Caco-2 (cell line): Measurements from ENCODE around the gene OLFML1. TPM values are rescaled to one million over a fixed set of nuclear protein-coding genes. Genes with fewer than 3 reads are reported as not detected.
A peak's percentile ranks its signal among the peaks of the same experiment; 100 is the strongest.

Experiments
- BruUV-seq: library from RNA; stranded (reverse); fragments of 400-500 nt; replicated peaks from 2 replicates; lab custom pipeline; 2021; lab: Mats Ljungman, UMichigan
- CTCF ChIA-PET: fragments of 300-600 bp; sonication (Branson Sonifier 250); formaldehyde crosslinking; loops from one replicate; lab custom pipeline; 2022; ENCODE audit warnings: antibody characterized with exemption; lab: Charles Lee
- POLR2A ChIA-PET: fragments of 300-600 bp; sonication (Branson Sonifier 250); formaldehyde crosslinking; loops from one replicate; lab custom pipeline; 2022; ENCODE audit warnings: antibody characterized with exemption; lab: Charles Lee
- DNase-seq, 2 experiments: peaks; one replicate each; pipeline versions ENCODE4 v3.0.0 to v3.0.0-alpha.2; 2020 to 2022
- H3K27me3 ChIP-seq: replicated peaks from 2 replicates; pipeline ENCODE4 v1.6.0; 2011; ENCODE audit warnings: low read length; ENCODE audit not compliant: control insufficient read depth, insufficient read depth
- H3K36me3 ChIP-seq: 2 replicates; pipeline ENCODE4 v1.5.1; 2011; ENCODE audit warnings: low read length; ENCODE audit not compliant: control insufficient read depth, insufficient read depth
- H3K4me1 ChIP-seq: fragments of 250-450 bp; sonication (Bioruptor Pico); 2 replicates; pipeline ENCODE4 v1.5.1; 2020; ENCODE audit warnings: mild to moderate bottlenecking
- H3K4me3 ChIP-seq: 2 replicates; pipeline ENCODE4 v1.5.1; 2011; ENCODE audit warnings: low read depth, mild to moderate bottlenecking, control low read depth, low read length
- H3K9me3 ChIP-seq: fragments of 250-450 bp; sonication (Bioruptor Pico); 2 replicates; pipeline ENCODE4 v1.5.1; 2020; ENCODE audit warnings: mild to moderate bottlenecking, moderate library complexity
- H3K27ac Mint-ChIP-seq: one replicate; pipeline ENCODE4 v1.8.0; 2022; ENCODE audit warnings: mixed read lengths; ENCODE audit not compliant: unreplicated experiment
- H3K27me3 Mint-ChIP-seq: one replicate; pipeline ENCODE4 v1.8.0; 2022; ENCODE audit warnings: mixed read lengths; ENCODE audit not compliant: insufficient read depth, unreplicated experiment
- H3K36me3 Mint-ChIP-seq: one replicate; pipeline ENCODE4 v1.8.0; 2022; ENCODE audit warnings: mild to moderate bottlenecking, mixed read lengths; ENCODE audit not compliant: insufficient read depth, unreplicated experiment
- H3K4me1 Mint-ChIP-seq: one replicate; pipeline ENCODE4 v1.8.0; 2022; ENCODE audit warnings: low read depth, mixed read lengths; ENCODE audit not compliant: unreplicated experiment
- H3K4me3 Mint-ChIP-seq: one replicate; pipeline ENCODE4 v1.8.0; 2022; ENCODE audit warnings: mild to moderate bottlenecking, moderate library complexity, mixed read lengths; ENCODE audit not compliant: unreplicated experiment
- H3K9me3 Mint-ChIP-seq: one replicate; pipeline ENCODE4 v1.8.0; 2022; ENCODE audit warnings: mixed read lengths; ENCODE audit not compliant: unreplicated experiment
- CTCF ChIP-seq, 2 experiments: fragments of 200-600 bp in 1 of 2; IDR thresholded peaks; 1 replicate in 1 of 2; 2 replicates in 1 of 2; pipeline versions ENCODE4 v1.5.1 to v1.8.0; 2011 to 2022; ENCODE audit warnings: antibody characterized with exemption in 1 of 2, control low read depth in 1 of 2, inconsistent platforms in 1 of 2, low read depth in 1 of 2, low read length in 1 of 2, mild to moderate bottlenecking in 1 of 2, moderate library complexity in 1 of 2; ENCODE audit not compliant: insufficient read depth in 1 of 2, severe bottlenecking in 1 of 2, unreplicated experiment in 1 of 2
- intact Hi-C: fragments of 100-400 bp; cut with micrococcal nuclease; formaldehyde crosslinking; loops from one replicate; pipeline ENCODE4 v1.10.0; 2022; ENCODE audit not compliant: unreplicated experiment
- total RNA-seq: library from RNA; stranded (reverse); gene quantifications from 2 replicates; pipeline ENCODE4 v1.2.3, GENCODE V29; 2022

The OLFML1 gene
- total RNA-seq, 1 experiment from 2014 or later, result 1.8 TPM

GRCh38 chr11:7513234-7514098 is 28.2 kb downstream of the OLFML1 start, which contains the start of gene PPFIBP2:
PPFIBP2 (plus strand) TSS chr11:7513999; CDS start chr11:7549476, 35,477 bp downstream.
- Mint-ChIP-seq H3K27me3 (no peaks in the 10 kb centered on the region), H3K4me3 (peak within 1 kb of the TSS; percentile 80), H3K36me3 (no peaks in the 10 kb centered on the region), H3K27ac (no peak within 1 kb of the TSS), H3K4me1 (peaks cover 16% of the 10 kb centered on the region), H3K9me3 (no peaks in the 10 kb centered on the region)
- 0 out of 2 replicates have a peak, but pooled peaks cover 5% of the 10 kb centered on the region for H3K4me1 ChIP-seq
- TF ChIP-seq CTCF (IDR thresholded peaks at IDR 0.05; ENCODE audit: insufficient read depth in 1 of 2, low read depth in 1 of 2, low read length in 1 of 2, severe bottlenecking in 1 of 2, unreplicated experiment in 1 of 2), result peak; percentile 67 to 79
- H3K36me3 ChIP-seq, result no peaks in the 10 kb centered on the region
- peak; percentile 79 to 90 for DNase-seq
- intact Hi-C loops, result loop anchor here (1.0 to 2.0 kb wide), 5 partner anchors 25 to 152 kb away; no protein-coding TSS in a partner anchor
- peak within 1 kb of the TSS; percentile 87 for H3K4me3 ChIP-seq
- H3K27me3 ChIP-seq, result no peaks in the 10 kb centered on the region
- CTCF ChIA-PET, result interaction anchor here (0.6 to 2.5 kb wide), 8 partner anchors 22 to 179 kb away, joined by 3 to 14 read pairs (median 4); no protein-coding TSS in a partner anchor
- H3K9me3 ChIP-seq, result no peaks in the 10 kb centered on the region
- POLR2A ChIA-PET, result interaction anchor here (0.6 kb wide), 1 partner anchor 23 kb away, joined by 3 read pairs; no protein-coding TSS in a partner anchor
- no TSS peak for BruUV-seq

GRCh38 chr11:7514099-7514591 is 28.8 kb downstream of the OLFML1 start:
- TF ChIP-seq CTCF (IDR thresholded peaks at IDR 0.05; ENCODE audit: insufficient read depth in 1 of 2, low read depth in 1 of 2, low read length in 1 of 2, severe bottlenecking in 1 of 2, unreplicated experiment in 1 of 2), result no peak
- Mint-ChIP-seq H3K4me1 (peaks cover 16% of the 10 kb centered on the region), H3K4me3 (peak overlapping the region; percentile 80), H3K36me3 (no peaks in the 10 kb centered on the region), H3K27ac (no peak overlapping the region), H3K27me3 (no peaks in the 10 kb centered on the region), H3K9me3 (no peaks in the 10 kb centered on the region)
- POLR2A ChIA-PET, result interaction anchor here (0.6 kb wide), 1 partner anchor 22 kb away, joined by 3 read pairs; no protein-coding TSS in a partner anchor
- no peaks in the 10 kb centered on the region for H3K27me3 ChIP-seq
- H3K4me1 ChIP-seq, result 0 out of 2 replicates have a peak, but pooled peaks cover 5% of the 10 kb centered on the region
- H3K9me3 ChIP-seq, result no peaks in the 10 kb centered on the region
- peak in 1 of 2 experiments; percentile 41 for DNase-seq
- no TSS peak for BruUV-seq
- peak overlapping the region; percentile 87 for H3K4me3 ChIP-seq
- CTCF ChIA-PET, result interaction anchor here (0.6 to 2.5 kb wide), 7 partner anchors 21 to 178 kb away, joined by 3 to 14 read pairs (median 5); no protein-coding TSS in a partner anchor
- intact Hi-C loops, result no loop called here
- H3K36me3 ChIP-seq, result no peaks in the 10 kb centered on the region

GRCh38 chr11:7515447-7515886 is 30.2 kb downstream of the OLFML1 start:
- Mint-ChIP-seq H3K36me3 (no peaks in the 10 kb centered on the region), H3K4me1 (peaks cover 16% of the 10 kb centered on the region), H3K27me3 (no peaks in the 10 kb centered on the region), H3K4me3 (no peak overlapping the region), H3K9me3 (no peaks in the 10 kb centered on the region), H3K27ac (no peak overlapping the region)
- Histone ChIP-seq H3K36me3 (no peaks in the 10 kb centered on the region; the same call in 1 of the 2 replicates), H3K27me3 (no peaks in the 10 kb centered on the region), H3K4me3 (no peak overlapping the region), H3K9me3 (no peaks in the 10 kb centered on the region), H3K4me1 (0 out of 2 replicates have a peak, but pooled peaks cover 5% of the 10 kb centered on the region)
- intact Hi-C loops, result no loop called here
- TF ChIP-seq CTCF (IDR thresholded peaks at IDR 0.05; ENCODE audit: insufficient read depth in 1 of 2, low read depth in 1 of 2, low read length in 1 of 2, severe bottlenecking in 1 of 2, unreplicated experiment in 1 of 2), result no peak
- CTCF ChIA-PET, result no interaction called here
- BruUV-seq, result no TSS peak
- no peak for DNase-seq
- POLR2A ChIA-PET, result no interaction called here
